PFSK-1 (cell line): Measurements from ENCODE around the gene NAALADL2.

ENCODE experiments used
- FOXP2 ChIP-seq: optimal IDR thresholded peaks from 2 replicates; pipeline ENCODE3; 2011; ENCODE audit warnings: borderline replicate concordance, control low read depth, inconsistent platforms; ENCODE audit not compliant: insufficient read depth; ENCODE audit errors: extremely low read length, extremely low read depth
- POLR2AphosphoS5 ChIP-seq: IDR thresholded peaks from 2 replicates; pipeline ENCODE4 v1.6.1; 2012; ENCODE audit warnings: low read depth, mild to moderate bottlenecking, control low read depth, low read length, moderate library complexity
- SIN3A ChIP-seq: IDR thresholded peaks from 2 replicates; pipeline ENCODE4 v1.6.1; 2012; ENCODE audit warnings: mild to moderate bottlenecking, low read length, moderate library complexity, borderline replicate concordance; ENCODE audit not compliant: insufficient read depth
- TAF1 ChIP-seq: IDR thresholded peaks from 2 replicates; pipeline ENCODE4 v1.6.1; 2012; ENCODE audit warnings: low read length, control low read depth, borderline replicate concordance; ENCODE audit not compliant: insufficient read depth
- TF ChIP-seq, protein P1 (sequence below), 2 experiments: IDR thresholded peaks; 2 replicates each; pipeline versions ENCODE4 v1.6.1 to v1.8.0; 2011 to 2012; ENCODE audit warnings: low read depth in 2 of 2, low read length in 2 of 2, control low read depth in 1 of 2, inconsistent platforms in 1 of 2, mild to moderate bottlenecking in 1 of 2, moderate library complexity in 1 of 2; ENCODE audit not compliant: insufficient read depth in 1 of 2

Gene NAALADL2

DNA sequence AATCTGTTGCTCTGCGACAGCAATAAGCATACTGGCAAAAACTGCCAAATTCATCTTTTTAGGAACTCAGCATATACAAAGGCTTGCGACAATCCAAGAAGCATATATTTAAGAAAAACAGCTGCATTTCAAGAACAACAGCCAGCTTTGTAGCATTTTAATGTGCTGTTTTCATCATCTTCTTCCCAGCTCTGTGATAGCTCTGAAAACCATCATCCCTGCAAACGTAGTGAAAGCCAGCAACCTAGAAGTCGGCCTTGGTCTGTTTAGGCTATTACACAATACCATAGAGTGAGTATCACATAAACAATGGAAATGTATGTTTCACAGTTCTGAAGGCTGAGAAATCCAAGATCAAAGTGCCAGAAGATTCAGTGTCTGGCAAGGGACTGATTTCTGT is 187.5 kb downstream of the NAALADL2 start:
- no peak for TF ChIP-seq TAF1

DNA sequence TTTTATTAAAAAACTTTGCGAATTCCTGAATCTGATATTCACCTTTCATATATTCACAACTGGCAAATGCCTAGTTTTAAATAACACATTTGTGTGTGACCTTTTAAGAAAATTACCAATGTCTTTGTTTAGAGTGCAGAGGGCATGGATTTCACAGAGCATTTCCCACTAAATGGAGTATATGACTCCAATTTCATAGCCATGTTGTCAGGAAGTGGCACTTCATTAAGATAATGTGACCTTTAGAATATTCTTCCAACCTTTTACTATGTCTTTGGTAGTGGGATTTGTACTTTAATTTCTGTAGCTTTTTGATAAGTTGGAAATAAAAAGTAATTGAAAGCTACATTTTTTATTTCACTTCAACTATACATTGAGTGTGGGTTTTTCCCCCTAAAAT is 188.7 kb downstream of the NAALADL2 start:
- no peak for TF ChIP-seq SIN3A
- TF ChIP-seq, protein P1, sequence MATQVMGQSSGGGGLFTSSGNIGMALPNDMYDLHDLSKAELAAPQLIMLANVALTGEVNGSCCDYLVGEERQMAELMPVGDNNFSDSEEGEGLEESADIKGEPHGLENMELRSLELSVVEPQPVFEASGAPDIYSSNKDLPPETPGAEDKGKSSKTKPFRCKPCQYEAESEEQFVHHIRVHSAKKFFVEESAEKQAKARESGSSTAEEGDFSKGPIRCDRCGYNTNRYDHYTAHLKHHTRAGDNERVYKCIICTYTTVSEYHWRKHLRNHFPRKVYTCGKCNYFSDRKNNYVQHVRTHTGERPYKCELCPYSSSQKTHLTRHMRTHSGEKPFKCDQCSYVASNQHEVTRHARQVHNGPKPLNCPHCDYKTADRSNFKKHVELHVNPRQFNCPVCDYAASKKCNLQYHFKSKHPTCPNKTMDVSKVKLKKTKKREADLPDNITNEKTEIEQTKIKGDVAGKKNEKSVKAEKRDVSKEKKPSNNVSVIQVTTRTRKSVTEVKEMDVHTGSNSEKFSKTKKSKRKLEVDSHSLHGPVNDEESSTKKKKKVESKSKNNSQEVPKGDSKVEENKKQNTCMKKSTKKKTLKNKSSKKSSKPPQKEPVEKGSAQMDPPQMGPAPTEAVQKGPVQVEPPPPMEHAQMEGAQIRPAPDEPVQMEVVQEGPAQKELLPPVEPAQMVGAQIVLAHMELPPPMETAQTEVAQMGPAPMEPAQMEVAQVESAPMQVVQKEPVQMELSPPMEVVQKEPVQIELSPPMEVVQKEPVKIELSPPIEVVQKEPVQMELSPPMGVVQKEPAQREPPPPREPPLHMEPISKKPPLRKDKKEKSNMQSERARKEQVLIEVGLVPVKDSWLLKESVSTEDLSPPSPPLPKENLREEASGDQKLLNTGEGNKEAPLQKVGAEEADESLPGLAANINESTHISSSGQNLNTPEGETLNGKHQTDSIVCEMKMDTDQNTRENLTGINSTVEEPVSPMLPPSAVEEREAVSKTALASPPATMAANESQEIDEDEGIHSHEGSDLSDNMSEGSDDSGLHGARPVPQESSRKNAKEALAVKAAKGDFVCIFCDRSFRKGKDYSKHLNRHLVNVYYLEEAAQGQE (IDR thresholded peaks at IDR 0.05; ENCODE audit: insufficient read depth in 1 of 2, low read depth in 2 of 2, low read length in 2 of 2): no peak
- TF ChIP-seq FOXP2: no peak
- no peak for TF ChIP-seq TAF1
- no peak for TF ChIP-seq POLR2AphosphoS5

DNA sequence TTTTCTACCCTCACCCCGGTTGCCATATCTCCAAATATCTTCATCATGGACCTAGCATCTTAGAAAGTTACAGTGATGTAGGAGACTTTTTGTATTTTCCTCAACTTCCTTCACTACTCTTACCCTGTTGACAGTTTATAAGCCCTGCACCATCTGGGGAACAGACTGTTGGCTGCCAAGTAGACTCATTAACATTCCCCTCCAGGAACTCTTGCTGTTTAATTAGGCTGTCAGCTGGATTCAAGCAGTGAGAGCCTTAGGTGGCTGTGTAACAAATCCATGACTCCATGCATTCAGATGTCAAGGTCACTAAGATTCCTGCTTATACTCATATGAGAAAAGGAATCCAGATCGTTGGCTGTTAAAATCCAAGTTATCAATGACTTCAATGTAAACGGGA is 198.3 kb downstream of the NAALADL2 start:
- TF ChIP-seq FOXP2: no peak
- TF ChIP-seq, protein P1 (IDR thresholded peaks at IDR 0.05; ENCODE audit: insufficient read depth in 1 of 2, low read depth in 2 of 2, low read length in 2 of 2): no peak

DNA sequence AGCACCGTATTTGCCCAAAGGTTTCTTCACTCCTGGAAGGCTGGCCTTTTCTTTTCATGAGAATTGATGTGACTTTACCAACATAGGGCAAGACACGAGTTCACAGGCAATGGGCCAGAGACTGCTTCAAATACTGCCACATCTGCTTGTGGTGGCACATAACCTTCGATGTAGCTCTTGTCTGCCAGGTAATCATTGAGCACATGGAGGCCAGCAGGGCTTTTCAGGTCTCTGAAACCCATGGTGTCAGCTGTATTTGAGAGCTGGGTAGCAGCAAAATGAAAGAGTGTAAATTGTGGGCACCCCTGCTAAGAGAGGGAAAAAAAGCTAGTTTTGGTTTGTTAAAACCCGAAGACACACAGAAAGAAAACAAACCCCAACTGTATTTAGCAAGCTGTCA is 200.7 kb downstream of the NAALADL2 start:
- TF ChIP-seq SIN3A (no peak), TAF1 (no peak), POLR2AphosphoS5 (no peak), FOXP2 (no peak)
- TF ChIP-seq, protein P1 (IDR thresholded peaks at IDR 0.05; ENCODE audit: insufficient read depth in 1 of 2, low read depth in 2 of 2, low read length in 2 of 2): no peak

DNA sequence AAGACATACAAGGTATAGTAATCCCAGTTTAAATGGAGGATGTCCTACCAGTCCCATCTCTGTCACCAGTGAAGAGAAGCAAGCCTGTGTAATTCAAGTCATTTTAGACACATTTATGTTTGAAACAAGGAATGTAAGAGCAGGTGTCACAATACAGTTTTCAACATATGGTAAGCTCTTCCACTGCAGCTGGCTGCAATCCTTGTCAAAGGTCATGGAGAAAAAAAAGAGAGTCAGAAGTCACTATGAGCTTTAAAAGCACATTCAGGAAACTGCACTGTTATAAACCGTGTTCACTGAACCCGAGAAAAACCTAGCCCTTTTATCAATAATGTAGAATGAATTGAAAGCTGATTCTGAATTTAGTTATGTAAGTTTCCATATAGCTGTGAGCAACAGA is 206.4 kb downstream of the NAALADL2 start:
- TF ChIP-seq FOXP2: no peak
- TF ChIP-seq POLR2AphosphoS5: no peak
- no peak for TF ChIP-seq TAF1

DNA sequence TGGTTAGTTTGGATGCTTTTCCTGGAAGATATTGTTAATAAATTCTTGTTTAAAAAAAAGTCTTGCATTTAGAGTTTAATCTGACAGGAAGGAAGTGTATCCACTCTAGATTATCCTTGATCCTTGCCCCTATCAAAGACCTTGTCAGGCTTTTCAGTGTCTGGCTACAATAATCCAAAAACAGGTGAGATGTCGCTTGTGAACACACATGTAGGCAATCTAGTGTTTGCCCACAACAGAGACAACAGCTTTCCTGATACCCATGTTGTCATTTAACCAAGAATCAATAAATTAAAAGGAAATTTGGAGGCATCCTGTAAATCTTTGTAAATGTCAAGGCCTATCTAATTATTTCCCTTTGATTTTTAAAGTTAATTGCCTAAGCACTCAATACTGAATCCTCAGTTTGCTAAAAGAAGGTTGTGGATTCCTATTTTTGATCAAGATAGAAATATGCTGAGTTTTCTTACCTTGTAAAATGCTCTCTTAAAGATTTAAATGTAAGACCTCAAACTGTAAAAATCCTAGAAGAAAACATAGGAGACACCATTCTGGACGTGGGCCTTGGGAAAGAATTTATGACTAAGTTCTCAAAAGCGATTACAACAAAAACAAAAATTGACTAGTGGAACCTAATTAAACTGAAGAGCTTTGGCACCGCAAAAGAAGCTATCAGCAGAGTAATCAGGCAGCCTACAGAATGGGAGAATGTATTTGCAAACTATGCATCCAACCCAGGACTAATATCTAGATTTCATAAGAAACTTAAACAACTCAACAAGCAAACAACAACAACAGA is 207.7 kb downstream of the NAALADL2 start:
- TF ChIP-seq TAF1: no peak
- TF ChIP-seq, protein P1 (IDR thresholded peaks at IDR 0.05; ENCODE audit: insufficient read depth in 1 of 2, low read depth in 2 of 2, low read length in 2 of 2): no peak
- TF ChIP-seq SIN3A: no peak
- TF ChIP-seq POLR2AphosphoS5: no peak
- TF ChIP-seq FOXP2: no peak
